Mucosa of descending colon (tissue), 3 donors: Measurements from ENCODE around the gene GPC6. TPM values are rescaled to one million over a fixed set of nuclear protein-coding genes. Genes with fewer than 3 reads are reported as not detected.

Source experiments
- ATAC-seq: fragments of 200-7000 bp; cut with Tn5 transposase; one replicate; pipeline ENCODE4 v1.9.1; 2020; ENCODE audit warnings: mild to moderate bottlenecking, moderate library complexity
- DNase-seq, 3 donors: peaks; one replicate each; pipeline ENCODE4 v3.0.0-alpha.2; 2020
- H3K36me3 ChIP-seq: fragments of 200-600 bp; one replicate; pipeline ENCODE4 v1.8.0; 2021; ENCODE audit warnings: low read depth, mild to moderate bottlenecking
- H3K4me1 ChIP-seq: fragments of 200-600 bp; one replicate; pipeline ENCODE4 v1.8.0; 2021; ENCODE audit warnings: low read depth, mild to moderate bottlenecking
- H3K4me3 ChIP-seq: fragments of 200-600 bp; one replicate; pipeline ENCODE4 v1.8.0; 2021; ENCODE audit warnings: mild to moderate bottlenecking
- H3K9me3 ChIP-seq: fragments of 200-600 bp; one replicate; pipeline ENCODE4 v1.8.0; 2021; ENCODE audit warnings: mild to moderate bottlenecking
- intact Hi-C, 2 donors: fragments of 100-400 bp; cut with DNase I in 1 of 2; cut with micrococcal nuclease in 1 of 2; formaldehyde crosslinking; loops; one replicate each; pipeline versions ENCODE4 v1.11.0 to v1.11.1; 2022; cut with DNase I, micrococcal nuclease
- total RNA-seq, 3 donors: library from RNA; stranded (reverse); fragmentation: NEBNext Ultra II Directional in 2 of 3; extraction: Animal tissue kit (Norgen Biotek cat#: 25700) in 2 of 3; gene quantifications; one replicate each; pipeline versions ENCODE4 v1.2.1 to v1.2.4, GENCODE V29; 2021 to 2023
- TF ChIP-seq, protein P1 (sequence below): fragments of 200-600 bp; IDR thresholded peaks from one replicate; pipeline ENCODE4 v1.8.0; 2022; ENCODE audit warnings: antibody characterized with exemption, mild to moderate bottlenecking
- donor health status: DM: no; HTN: no; CAD: no; lungs with moderate emphysema.
- donor health status: DM: no; HTN: no; CAD: no.
- donor health status: DM: no; HTN: yes; CAD: no.

Gene GPC6
- total RNA-seq, 3 donors from 2014 or later, result 2.7 to 11.3 (median 7.5) TPM

GRCh38 chr13:93945621-93946020, 719.0 kb downstream of the GPC6 start:
- DNase-seq (no peak), ATAC-seq (no peak)
- Histone ChIP-seq H3K4me3 (no peak overlapping the region), H3K4me1 (no peaks in the 10 kb centered on the region), H3K9me3 (no peaks in the 10 kb centered on the region), H3K36me3 (no peaks in the 10 kb centered on the region)
- intact Hi-C loops, result no loop called here
- TF ChIP-seq, protein P1, sequence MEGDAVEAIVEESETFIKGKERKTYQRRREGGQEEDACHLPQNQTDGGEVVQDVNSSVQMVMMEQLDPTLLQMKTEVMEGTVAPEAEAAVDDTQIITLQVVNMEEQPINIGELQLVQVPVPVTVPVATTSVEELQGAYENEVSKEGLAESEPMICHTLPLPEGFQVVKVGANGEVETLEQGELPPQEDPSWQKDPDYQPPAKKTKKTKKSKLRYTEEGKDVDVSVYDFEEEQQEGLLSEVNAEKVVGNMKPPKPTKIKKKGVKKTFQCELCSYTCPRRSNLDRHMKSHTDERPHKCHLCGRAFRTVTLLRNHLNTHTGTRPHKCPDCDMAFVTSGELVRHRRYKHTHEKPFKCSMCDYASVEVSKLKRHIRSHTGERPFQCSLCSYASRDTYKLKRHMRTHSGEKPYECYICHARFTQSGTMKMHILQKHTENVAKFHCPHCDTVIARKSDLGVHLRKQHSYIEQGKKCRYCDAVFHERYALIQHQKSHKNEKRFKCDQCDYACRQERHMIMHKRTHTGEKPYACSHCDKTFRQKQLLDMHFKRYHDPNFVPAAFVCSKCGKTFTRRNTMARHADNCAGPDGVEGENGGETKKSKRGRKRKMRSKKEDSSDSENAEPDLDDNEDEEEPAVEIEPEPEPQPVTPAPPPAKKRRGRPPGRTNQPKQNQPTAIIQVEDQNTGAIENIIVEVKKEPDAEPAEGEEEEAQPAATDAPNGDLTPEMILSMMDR, result no peak

- H3K9me3 ChIP-seq, result no peaks in the 10 kb centered on the region
- intact Hi-C loops, result no loop called here
- TF ChIP-seq, protein P1, result no peak
- DNase-seq (no peak), ATAC-seq (no peak)
- H3K4me3 ChIP-seq, result no peak overlapping the region
- H3K36me3 ChIP-seq, result no peaks in the 10 kb centered on the region
- no peaks in the 10 kb centered on the region for H3K4me1 ChIP-seq
These were observed 720.4 kb downstream of the GPC6 start for GRCh38 chr13:93946994-93947393.

GRCh38 chr13:93947651-93948050, 721.0 kb downstream of the GPC6 start:
- ATAC-seq, result no peak
- no peaks in the 10 kb centered on the region for H3K4me1 ChIP-seq
- TF ChIP-seq, protein P1, result no peak
- H3K36me3 ChIP-seq, result no peaks in the 10 kb centered on the region
- no peak for DNase-seq
- no peaks in the 10 kb centered on the region for H3K9me3 ChIP-seq
- H3K4me3 ChIP-seq, result no peak overlapping the region
- intact Hi-C loops, result no loop called here

GRCh38 chr13:93948162-93948922, 721.7 kb downstream of the GPC6 start:
- no peak for DNase-seq
- TF ChIP-seq, protein P1, result no peak
- H3K4me3 ChIP-seq, result no peak overlapping the region
- H3K9me3 ChIP-seq, result no peaks in the 10 kb centered on the region
- intact Hi-C loops, result no loop called here
- no peaks in the 10 kb centered on the region for H3K36me3 ChIP-seq
- no peaks in the 10 kb centered on the region for H3K4me1 ChIP-seq
- no peak for ATAC-seq

DNA sequence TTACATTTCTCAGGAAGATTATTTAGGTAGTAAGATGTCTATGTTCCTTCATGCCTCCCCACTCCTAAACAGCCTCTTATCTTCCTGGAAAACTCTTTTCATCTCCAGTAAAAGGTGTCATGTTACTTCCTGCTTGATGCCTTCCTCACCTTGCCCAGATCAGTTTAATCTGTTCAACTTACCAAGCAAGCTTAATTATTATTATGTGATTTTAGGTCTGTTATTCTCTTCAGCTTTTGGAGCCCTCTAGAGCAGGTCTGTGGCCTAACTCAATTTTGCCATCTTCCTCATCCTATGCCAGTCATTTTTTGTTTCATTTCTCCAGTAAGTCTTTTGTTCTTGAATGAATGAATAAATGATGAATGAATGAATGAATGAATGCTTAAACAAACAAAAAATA, 724.5 kb downstream of the GPC6 start:
- Histone ChIP-seq H3K4me1 (no peaks in the 10 kb centered on the region), H3K4me3 (no peak overlapping the region), H3K36me3 (no peaks in the 10 kb centered on the region), H3K9me3 (no peaks in the 10 kb centered on the region)
- DNase-seq (no peak), ATAC-seq (no peak)
- intact Hi-C loops, result no loop called here
- TF ChIP-seq, protein P1, result no peak
